HepG2 (cell line): ENCODE results near the gene ARAP1. TPM values are rescaled to one million over a fixed set of nuclear protein-coding genes. Genes with fewer than 3 reads are reported as not detected.

ENCODE experiments used
- DMAP1 ChIP-seq: IDR thresholded peaks from 2 replicates; pipeline ENCODE4 v1.6.1; 2016
- ERF ChIP-seq: IDR thresholded peaks from 2 replicates; pipeline ENCODE4 v1.6.1; 2018; ENCODE audit warnings: missing biosample characterization, missing genetic modification reagents
- GATAD2A ChIP-seq: IDR thresholded peaks from 2 replicates; pipeline ENCODE4 v1.6.1; 2016
- HES4 ChIP-seq: sonication (generic); formaldehyde crosslinking; IDR thresholded peaks from 2 replicates; pipeline ENCODE4 v1.9.0; 2021; ENCODE audit warnings: mild to moderate bottlenecking, missing genetic modification reagents, borderline replicate concordance
- HHEX ChIP-seq: IDR thresholded peaks from 2 replicates; pipeline ENCODE4 v1.6.1; 2016; ENCODE audit warnings: control low read depth
- KDM5A ChIP-seq: fragments of 200-600 bp; sonication (generic); IDR thresholded peaks from 2 replicates; pipeline ENCODE4 v1.7.0; 2018; ENCODE audit warnings: antibody characterized with exemption, mild to moderate bottlenecking, low read length, borderline replicate concordance
- MYC ChIP-seq: sonication (generic); formaldehyde crosslinking; IDR thresholded peaks from 2 replicates; pipeline ENCODE4 v1.9.0; 2021; ENCODE audit warnings: missing genetic modification reagents, borderline replicate concordance
- RAD21 ChIP-seq: fragments of 450-650 bp; formaldehyde crosslinking; IDR thresholded peaks from 2 replicates; pipeline ENCODE4 v1.5.0; 2020; ENCODE audit warnings: mild to moderate bottlenecking
- RFXANK ChIP-seq: IDR thresholded peaks from 2 replicates; pipeline ENCODE4 v1.6.1; 2016
- RXRA ChIP-seq: sonication (generic); formaldehyde crosslinking; IDR thresholded peaks from 2 replicates; pipeline ENCODE4 v1.5.1; 2020; ENCODE audit warnings: missing genetic modification reagents
- TEAD3 ChIP-seq: optimal IDR thresholded peaks from 2 replicates; pipeline ENCODE3; 2016; ENCODE audit warnings: borderline replicate concordance
- ZNF589 ChIP-seq: sonication (generic); formaldehyde crosslinking; conservative IDR thresholded peaks from 2 replicates; pipeline ENCODE4 v1.8.0; 2022; ENCODE audit warnings: mild to moderate bottlenecking, moderate library complexity, missing genetic modification reagents
- ZNF790 ChIP-seq: sonication (generic); formaldehyde crosslinking; IDR thresholded peaks from 2 replicates; pipeline ENCODE4 v1.8.0; 2022; ENCODE audit warnings: missing genetic modification reagents, mild to moderate bottlenecking, borderline replicate concordance
- ZSCAN30 ChIP-seq: sonication (generic); formaldehyde crosslinking; IDR thresholded peaks from 2 replicates; pipeline ENCODE4 v1.5.0; 2020; ENCODE audit warnings: mild to moderate bottlenecking, missing genetic modification reagents
- polyA plus RNA-seq, 8 experiments: library from polyadenylated mRNA; depleted of rRNA in 3 of 8; stranded (reverse) in 7 of 8; unstranded in 1 of 8; fragments of >200 nt; fragmentation: Illumina TruSeq in 4 of 8; extraction: Trizol in 4 of 8; gene quantifications; 2 replicates each; pipeline versions ENCODE4 v1.2.1 to v1.2.3, GENCODE V29; 2011 to 2016; ENCODE audit warnings: low read depth in 4 of 8, missing spikeins in 1 of 8, mixed read lengths in 1 of 8; ENCODE audit not compliant: insufficient read depth in 1 of 8
- total RNA-seq, 5 experiments: library from RNA; depleted of rRNA; stranded (reverse); fragments of >200 nt; fragmentation: Illumina TruSeq; extraction: Trizol; gene quantifications; 2 replicates each; pipeline ENCODE4 v1.2.3, GENCODE V29; 2016; ENCODE audit warnings: low read depth in 1 of 5
- TF ChIP-seq, protein P1 (sequence below): sonication (generic); formaldehyde crosslinking; IDR thresholded peaks from 2 replicates; pipeline ENCODE4 v1.5.0; 2020; ENCODE audit warnings: mild to moderate bottlenecking, missing genetic modification reagents, borderline replicate concordance
- TF ChIP-seq, protein P2 (sequence below): sonication (generic); formaldehyde crosslinking; IDR thresholded peaks from 2 replicates; pipeline ENCODE4 v1.4.0; 2020; ENCODE audit warnings: missing genetic modification reagents
- TF ChIP-seq, protein P3 (sequence below): sonication (generic); formaldehyde crosslinking; IDR thresholded peaks from 2 replicates; pipeline ENCODE4 v1.4.0; 2020; ENCODE audit warnings: low read depth, missing genetic modification reagents

The ARAP1 gene
- total and polyA plus RNA-seq, 2 of the 13 experiments (the other 11 are each of a cell fraction or from before 2014, with no cell fraction given), result 43.2 to 55.5 TPM

DNA sequence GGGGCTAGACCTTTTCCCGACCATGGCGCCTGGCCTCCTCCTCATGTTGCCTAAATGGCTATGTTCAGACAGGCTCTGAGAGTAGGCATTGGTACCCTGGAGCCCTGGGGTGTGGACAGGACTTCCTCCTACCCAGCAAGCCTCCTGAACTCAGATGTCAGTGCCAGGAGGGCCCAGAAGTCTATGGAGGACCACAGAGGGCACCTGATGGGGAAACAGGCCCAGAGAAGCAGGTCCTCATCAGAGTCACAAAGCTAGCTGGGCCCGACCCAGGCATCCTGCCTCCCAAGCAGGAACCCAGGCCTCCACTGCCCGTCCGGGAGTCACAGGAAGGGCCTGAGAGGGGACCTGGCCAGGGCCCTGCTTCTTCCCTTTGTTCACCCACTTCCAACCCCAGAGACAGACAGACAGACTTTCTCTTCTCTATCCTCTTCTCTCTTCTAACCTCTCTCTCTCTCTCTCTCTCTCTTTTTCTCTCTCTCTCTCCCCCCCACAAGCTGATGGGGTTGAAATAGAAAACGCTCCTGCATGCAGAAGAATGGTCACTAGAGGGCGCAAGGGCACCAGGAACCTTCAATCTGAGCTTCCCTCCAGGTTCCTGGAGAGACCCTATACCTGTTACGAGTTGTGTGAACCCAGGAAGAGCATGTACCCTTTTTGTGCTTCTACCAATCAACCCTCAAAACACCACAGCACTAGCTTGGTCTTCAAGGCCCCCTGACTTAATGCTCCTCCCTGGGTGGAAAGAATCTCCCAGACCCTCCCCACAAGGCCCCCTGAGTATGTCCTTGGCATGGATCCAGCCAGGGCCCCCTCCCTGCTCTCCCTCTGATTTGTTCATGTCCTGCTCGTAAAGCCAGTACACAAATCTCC, 27.1 kb downstream of the ARAP1 start (continued):
- TF ChIP-seq, protein P1, sequence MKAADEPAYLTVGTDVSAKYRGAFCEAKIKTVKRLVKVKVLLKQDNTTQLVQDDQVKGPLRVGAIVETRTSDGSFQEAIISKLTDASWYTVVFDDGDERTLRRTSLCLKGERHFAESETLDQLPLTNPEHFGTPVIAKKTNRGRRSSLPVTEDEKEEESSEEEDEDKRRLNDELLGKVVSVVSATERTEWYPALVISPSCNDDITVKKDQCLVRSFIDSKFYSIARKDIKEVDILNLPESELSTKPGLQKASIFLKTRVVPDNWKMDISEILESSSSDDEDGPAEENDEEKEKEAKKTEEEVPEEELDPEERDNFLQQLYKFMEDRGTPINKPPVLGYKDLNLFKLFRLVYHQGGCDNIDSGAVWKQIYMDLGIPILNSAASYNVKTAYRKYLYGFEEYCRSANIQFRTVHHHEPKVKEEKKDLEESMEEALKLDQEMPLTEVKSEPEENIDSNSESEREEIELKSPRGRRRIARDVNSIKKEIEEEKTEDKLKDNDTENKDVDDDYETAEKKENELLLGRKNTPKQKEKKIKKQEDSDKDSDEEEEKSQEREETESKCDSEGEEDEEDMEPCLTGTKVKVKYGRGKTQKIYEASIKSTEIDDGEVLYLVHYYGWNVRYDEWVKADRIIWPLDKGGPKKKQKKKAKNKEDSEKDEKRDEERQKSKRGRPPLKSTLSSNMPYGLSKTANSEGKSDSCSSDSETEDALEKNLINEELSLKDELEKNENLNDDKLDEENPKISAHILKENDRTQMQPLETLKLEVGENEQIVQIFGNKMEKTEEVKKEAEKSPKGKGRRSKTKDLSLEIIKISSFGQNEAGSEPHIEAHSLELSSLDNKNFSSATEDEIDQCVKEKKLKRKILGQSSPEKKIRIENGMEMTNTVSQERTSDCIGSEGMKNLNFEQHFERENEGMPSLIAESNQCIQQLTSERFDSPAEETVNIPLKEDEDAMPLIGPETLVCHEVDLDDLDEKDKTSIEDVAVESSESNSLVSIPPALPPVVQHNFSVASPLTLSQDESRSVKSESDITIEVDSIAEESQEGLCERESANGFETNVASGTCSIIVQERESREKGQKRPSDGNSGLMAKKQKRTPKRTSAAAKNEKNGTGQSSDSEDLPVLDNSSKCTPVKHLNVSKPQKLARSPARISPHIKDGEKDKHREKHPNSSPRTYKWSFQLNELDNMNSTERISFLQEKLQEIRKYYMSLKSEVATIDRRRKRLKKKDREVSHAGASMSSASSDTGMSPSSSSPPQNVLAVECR (CRISPR knock-in tag), result peak; percentile 25; the same call in 1 of the 2 replicates
- TF ChIP-seq ZNF589 (CRISPR knock-in tag) (no peak), ZNF790 (CRISPR knock-in tag) (no peak), RAD21 (CRISPR knock-in tag) (peak; percentile 92), ERF (peak; percentile 66; the same call in 1 of the 2 replicates), RFXANK (no peak), DMAP1 (CRISPR knock-in tag) (no peak), GATAD2A (CRISPR knock-in tag) (0 out of 2 replicates have a peak, but pooled peaks have one; percentile 23), KDM5A (peak; percentile 44; the same call in 1 of the 2 replicates), RXRA (no peak), TEAD3 (CRISPR knock-in tag) (peak; percentile 23), ZSCAN30 (CRISPR knock-in tag) (no peak), MYC (no peak), HHEX (no peak), HES4 (CRISPR knock-in tag) (no peak)
- TF ChIP-seq, protein P2, sequence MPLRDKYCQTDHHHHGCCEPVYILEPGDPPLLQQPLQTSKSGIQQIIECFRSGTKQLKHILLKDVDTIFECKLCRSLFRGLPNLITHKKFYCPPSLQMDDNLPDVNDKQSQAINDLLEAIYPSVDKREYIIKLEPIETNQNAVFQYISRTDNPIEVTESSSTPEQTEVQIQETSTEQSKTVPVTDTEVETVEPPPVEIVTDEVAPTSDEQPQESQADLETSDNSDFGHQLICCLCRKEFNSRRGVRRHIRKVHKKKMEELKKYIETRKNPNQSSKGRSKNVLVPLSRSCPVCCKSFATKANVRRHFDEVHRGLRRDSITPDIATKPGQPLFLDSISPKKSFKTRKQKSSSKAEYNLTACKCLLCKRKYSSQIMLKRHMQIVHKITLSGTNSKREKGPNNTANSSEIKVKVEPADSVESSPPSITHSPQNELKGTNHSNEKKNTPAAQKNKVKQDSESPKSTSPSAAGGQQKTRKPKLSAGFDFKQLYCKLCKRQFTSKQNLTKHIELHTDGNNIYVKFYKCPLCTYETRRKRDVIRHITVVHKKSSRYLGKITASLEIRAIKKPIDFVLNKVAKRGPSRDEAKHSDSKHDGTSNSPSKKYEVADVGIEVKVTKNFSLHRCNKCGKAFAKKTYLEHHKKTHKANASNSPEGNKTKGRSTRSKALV (CRISPR knock-in tag), result no peak
- TF ChIP-seq, protein P3, sequence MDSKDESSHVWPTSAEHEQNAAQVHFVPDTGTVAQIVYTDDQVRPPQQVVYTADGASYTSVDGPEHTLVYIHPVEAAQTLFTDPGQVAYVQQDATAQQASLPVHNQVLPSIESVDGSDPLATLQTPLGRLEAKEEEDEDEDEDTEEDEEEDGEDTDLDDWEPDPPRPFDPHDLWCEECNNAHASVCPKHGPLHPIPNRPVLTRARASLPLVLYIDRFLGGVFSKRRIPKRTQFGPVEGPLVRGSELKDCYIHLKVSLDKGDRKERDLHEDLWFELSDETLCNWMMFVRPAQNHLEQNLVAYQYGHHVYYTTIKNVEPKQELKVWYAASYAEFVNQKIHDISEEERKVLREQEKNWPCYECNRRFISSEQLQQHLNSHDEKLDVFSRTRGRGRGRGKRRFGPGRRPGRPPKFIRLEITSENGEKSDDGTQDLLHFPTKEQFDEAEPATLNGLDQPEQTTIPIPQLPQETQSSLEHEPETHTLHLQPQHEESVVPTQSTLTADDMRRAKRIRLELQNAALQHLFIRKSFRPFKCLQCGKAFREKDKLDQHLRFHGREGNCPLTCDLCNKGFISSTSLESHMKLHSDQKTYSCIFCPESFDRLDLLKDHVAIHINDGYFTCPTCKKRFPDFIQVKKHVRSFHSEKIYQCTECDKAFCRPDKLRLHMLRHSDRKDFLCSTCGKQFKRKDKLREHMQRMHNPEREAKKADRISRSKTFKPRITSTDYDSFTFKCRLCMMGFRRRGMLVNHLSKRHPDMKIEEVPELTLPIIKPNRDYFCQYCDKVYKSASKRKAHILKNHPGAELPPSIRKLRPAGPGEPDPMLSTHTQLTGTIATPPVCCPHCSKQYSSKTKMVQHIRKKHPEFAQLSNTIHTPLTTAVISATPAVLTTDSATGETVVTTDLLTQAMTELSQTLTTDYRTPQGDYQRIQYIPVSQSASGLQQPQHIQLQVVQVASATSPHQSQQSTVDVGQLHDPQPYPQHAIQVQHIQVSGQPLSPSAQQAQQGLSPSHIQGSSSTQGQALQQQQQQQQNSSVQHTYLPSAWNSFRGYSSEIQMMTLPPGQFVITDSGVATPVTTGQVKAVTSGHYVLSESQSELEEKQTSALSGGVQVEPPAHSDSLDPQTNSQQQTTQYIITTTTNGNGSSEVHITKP (CRISPR knock-in tag), result peak; percentile 69
